CD4-positive, alpha-beta T cell treated with Interleukin-2 at 100 ng/mL for 4 hours (primary cell): ENCODE data around the gene NAV2.
"Not testable (repeated sequence)": the region's sequence is repeated elsewhere in the genome, so short reads cannot be mapped to it uniquely, and the experiment has no call there.

ENCODE experiments used
- DNase-seq: peaks from one replicate; pipeline ENCODE4 v3.0.0-alpha.2; 2020; ENCODE audit warnings: low spot score

NAV2 gene

DNA sequence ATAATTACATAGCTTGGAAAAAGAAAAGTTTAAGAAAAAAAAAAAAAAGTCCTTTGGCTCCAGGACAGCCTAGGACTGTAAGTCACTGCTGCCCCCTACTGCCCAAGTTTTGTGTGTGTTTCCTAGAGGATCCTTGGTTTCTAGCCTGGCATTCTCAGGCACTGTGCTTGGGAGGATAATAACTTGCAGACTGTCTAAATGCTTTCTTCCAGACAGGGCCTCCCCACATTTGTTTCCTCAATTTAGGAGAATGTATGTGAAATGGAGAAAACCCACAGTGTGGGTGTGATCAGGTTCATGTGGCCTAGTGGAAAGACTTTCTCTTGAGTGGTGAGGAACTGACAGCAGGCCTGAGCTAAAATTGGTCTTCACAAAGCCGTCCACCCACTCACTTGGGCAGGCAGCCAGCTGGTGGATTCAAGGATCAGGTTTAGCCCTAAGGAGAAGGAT is 191.0 kb downstream of the NAV2 start:
- peak; percentile 23 for DNase-seq

DNA sequence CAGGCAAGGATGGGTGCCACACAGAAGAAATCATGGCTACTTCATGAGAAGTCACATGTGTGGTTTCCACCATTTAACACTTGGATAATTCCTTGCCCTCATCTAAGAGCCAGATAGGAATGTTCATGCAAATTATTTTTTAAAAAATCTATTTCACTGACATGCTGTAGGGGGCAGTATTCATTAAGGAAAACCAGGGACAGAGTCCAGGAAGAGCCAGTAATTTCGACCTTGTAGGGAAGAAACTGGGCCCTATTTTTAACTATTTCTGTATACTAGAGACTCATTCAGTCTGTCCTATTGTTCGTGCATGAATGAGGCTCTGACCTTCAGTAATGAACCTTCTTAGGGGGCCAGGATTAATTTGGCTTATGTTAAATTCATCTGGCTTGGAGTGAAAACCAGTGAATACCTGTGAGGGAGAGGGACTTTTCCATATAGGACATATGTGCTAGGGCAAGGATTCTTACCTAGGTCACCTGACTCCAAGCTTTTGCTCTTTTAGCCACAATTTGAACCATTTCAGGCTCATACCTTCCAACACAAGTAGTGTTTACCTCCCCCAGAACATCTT is 192.7 kb downstream of the NAV2 start:
- DNase-seq, result no peak

DNA sequence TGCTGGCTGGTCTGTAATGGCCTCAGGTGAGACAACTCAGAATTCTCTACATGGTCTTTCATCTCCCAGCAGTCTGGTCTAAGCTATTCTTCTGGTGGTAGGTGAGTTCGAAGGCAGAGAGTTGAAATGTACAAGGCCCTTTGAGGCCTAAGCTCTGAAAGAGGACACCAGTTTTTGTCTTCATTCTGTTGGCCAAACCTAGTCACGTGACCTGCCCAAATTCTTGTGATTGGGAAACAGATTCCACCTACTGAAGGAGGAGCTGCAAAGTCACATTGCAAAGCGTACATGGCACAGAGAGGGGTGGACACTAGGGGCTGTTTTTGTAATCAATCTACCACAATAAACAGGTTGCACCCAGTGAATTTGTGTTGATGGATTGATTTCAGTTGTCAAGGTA is 193.5 kb downstream of the NAV2 start:
- DNase-seq, result no peak

DNA sequence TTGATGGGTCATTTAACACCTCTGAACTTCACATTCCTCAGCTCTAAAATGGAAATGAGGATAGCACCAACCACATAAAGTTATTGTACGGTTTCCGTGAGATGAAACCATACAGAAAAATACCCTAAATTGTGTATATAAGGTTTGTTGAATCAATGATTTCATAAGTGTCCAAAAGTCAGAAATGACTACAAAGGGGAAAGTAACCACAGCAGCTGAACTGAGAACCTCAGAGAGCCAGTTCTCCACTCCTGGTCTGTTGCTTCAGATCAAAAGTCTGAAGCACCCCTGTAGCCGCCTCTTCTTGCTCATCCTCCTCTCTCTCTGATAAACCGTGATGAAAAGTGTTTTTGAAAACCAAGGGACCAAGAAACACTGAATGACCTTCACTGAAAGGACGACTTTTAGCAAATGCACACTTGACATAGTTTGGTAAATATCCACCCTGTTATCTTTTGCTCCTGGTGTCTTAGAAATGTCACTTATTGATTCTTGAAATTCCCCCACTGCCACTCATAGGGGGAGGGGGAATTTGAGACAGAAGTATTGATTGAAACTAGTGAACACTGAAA is 194.5 kb downstream of the NAV2 start:
- DNase-seq, result no peak

DNA sequence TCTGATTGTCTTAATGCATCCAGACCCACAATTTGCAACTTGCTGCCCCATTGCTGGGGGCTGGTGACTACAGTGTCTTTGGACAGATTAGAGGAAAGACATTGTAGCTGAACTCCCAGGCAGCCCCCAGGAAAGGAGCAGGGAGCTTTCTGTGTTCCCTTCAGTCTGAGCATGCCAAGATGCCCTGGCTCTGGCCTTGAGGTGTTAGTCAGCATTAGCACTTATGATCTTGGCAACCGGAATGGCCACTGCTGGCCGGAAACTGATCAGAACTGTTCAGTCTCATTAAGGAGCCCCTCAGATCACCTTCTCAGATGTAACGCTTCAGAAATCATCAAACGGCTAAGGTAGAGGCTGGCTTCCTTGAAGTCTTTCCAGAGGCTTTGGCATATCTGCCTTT is 195.2 kb downstream of the NAV2 start:
- DNase-seq, result no peak

DNA sequence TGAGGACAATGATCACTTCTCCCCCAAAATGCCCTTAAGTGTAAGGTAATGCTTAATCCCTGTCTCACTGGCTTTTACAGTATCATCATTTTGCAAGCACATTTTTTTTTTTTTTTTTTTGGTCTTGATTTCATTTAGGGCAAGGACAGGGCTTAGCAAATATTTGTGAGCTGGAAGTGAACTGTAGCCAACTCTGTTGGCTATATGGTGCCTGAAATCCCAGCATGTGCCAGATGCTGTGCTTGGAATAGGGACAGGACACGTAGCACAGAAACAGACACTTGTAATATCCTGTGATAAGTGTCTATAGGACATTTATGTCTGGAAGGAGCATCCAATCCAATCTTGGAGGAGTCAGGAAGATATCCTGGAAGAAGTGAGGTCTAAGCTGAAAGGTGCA is 198.3 kb downstream of the NAV2 start:
- no peak for DNase-seq

DNA sequence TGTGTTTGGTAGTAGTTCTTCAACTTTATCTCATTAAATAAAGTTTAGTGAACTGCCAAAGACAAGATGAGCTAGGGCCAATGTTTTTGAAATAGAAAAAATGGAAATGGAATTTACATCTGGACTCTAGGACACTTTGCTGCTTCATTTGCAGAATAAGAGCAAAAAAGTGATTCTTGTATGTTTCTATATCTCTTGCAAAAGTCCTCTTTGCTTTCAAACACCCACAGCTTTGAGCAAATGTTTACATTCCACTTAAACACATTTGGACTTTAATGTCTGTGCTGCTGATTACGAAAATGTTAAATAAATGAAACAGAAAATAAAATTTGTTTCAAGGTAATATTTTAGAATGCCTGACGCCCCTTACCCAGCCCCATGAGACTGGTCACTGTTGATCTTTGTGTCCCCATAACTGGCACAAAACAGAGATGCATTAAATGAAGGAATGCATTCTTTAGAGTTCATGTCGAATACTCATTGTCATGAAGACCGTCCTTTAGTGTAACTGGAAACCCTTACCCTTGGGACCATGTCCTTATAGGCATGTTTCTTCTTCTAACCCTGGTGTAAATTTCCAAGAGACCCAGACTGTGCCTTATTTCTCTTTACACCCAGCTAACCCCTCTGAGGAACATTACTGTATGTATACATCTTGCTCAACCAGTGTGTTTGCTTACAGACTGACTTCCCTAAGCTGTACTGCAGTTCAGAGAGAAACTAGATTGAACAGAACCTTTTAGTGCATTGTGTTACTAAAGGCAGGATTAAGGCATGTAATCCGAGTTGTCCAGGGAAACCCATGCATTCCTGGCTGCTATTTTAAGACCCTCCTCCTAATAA is 199.7 kb downstream of the NAV2 start:
- DNase-seq, result no peak

DNA sequence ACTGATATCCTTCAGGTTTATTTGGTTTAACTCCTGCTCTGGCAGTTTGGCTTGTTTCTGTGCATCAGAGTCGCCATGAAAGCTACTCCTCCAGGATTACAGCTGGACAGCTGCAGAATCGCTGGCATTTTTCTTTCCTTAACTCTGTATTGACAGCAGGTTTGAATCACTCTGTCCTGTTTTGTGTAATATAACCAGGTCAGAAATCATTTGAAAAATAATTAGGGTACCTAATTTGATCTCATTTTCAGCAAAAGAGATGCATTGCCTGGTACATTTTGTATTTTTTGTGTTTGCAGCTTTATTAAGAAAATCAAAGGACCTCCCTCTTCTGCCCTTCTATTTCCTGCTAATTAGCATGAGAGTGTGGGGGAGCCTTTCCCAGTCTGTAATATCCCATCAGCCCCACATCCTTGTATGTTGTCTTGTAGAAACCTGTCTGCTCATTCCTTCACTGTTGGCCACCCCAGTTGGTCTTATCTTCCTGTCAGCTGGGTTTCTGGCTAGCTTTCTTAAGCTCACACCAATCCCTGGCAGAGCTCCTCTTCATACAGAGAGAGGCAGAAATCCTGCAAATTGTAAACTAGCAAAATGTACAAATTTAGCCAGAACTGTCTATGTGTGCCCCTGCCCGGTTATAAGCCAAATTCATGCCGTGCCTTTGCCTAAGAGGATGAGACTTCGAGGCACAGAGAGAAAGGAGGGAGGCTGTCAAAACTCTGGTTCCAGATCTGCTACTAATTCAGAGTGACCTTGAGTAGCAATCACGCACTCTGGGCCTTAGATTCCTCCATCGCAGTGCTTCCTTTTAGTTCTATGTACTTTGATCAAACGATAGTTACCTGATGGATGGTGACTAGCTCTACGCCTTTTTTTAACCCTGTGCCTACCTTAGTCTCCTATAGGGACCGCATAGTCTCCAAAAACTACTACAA is 200.6 kb downstream of the NAV2 start:
- DNase-seq, result no peak

DNA sequence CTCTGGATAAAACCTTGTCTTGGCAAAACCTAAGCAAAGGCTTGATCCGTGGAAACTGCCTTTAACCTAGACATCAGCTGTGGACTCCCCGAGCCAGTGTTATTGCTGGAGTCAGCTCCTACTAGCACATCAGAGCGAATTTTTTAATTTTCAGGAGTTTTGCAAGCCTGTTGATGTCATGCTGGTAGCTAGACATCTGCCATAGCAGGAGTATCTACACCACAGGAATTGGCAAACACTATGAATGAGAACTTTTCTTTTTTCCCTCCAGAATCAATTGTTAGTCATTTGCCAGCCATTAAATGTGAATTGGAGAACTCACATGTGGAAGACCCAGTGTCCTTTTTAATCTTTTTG is 201.2 kb downstream of the NAV2 start:
- no peak for DNase-seq

DNA sequence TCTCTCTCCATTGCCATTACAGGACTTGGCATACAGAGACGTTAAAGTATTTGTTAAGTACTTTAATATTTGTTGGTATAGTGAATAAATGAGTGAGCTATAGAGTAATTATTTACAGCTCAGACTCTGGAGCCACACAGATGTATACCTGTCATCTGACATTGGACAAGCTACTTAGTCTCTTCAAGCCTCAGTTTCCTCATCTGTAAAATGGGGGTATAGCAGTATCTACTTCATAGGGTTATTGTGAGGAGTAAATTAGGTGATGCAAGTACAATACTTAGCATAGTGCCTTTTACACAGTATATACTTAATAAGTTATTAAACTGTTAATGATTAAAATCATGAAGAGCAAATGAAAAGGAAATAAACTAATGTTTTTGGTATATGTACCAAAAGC is 203.2 kb downstream of the NAV2 start:
- no peak for DNase-seq

DNA sequence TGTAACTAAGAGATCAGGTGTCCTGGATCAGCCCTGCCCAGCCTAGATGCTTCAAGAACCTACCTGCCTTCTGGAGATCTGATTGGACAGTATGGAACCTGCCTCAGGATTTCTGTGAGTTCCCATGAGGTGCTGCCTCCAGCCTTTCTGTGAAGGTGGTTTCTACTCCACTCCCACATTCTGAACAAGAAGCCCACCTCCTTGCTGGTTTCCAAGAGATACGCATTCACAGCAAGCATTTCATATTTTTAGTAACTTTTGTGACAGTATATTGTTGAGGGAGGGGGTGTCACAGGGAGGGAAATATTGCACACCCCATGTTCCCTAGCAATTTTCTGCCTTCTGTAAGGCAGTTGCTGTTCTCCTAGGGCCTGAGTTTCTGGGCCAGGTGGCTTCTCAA is 204.4 kb downstream of the NAV2 start:
- no peak for DNase-seq

DNA sequence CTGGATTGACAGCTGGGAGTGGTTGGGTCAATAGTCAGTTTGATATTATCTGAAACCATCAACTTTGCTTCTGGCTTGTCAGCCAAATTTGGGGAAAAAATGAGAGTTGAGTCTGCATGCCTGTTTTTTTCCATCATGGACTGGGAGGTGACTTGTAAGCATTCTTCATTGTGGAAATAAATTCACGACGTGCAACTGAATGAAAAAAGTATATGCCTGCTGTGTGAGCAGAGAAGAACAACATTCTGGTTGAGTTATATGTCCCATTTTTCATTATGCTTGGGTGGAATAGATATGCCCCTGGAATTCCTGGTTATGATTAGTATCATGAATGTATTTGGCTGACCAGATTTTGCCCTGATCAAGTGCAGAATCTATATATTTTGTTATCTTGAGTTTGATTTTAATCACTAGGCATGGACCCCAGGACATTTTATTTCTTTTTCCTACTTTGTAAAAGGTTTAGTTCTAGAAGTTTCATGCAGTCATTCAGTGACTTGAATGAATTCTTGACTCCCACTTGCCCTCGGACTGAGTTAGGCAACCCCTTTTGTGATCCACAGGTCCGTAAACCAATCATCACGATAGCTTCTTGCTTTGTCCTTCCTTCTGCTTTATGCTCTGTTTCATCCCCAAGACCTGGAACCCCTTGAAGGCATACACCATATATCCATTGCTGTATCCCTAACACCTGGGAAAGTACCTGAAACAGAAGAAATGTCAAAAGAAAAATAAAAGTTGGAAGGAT is 205.8 kb downstream of the NAV2 start:
- no peak for DNase-seq

DNA sequence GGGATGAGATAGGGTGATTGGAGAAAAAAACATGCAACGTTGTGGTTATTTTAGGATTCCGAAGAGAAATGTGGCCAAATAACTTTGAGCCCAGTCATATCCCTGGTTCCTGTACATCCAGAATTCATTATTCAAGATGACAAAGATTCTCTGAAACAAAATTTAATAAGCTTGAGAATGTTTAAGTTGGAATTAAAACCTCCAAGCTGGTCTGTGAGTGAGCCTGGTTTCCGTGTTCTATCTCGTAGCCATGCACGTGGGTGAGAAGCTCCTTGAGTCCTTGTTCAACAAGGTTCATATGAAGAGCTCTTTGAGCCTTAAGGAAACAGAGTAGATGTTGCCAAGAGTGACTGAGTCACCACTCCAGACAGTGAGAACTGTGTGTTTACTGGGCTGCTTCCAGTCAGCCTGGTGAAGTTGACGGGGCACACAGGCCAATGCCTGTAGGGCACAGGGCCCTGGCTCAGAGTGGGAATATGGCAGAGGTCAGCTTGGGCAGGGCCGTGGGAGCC is 206.5 kb downstream of the NAV2 start:
- DNase-seq, result no peak

DNA sequence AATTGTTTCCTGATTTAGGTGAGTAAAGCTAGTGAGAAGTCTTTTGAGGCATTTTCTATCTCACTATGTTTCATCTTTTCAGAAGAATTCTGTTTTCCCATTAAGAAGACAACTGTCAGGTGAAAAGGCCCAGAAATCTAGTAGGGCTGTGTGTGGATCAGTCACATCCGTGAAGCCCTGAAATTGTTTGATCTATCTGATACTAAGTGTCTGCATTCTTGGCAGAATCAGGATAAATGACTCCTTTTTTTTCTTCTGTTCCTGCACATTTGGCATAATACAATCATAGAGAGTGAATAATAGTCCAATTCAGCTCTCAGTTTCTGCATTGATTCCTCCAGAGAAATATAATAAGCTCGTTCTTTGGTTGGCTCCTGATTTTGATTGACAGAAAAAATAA is 208.3 kb downstream of the NAV2 start:
- DNase-seq, result no peak

DNA sequence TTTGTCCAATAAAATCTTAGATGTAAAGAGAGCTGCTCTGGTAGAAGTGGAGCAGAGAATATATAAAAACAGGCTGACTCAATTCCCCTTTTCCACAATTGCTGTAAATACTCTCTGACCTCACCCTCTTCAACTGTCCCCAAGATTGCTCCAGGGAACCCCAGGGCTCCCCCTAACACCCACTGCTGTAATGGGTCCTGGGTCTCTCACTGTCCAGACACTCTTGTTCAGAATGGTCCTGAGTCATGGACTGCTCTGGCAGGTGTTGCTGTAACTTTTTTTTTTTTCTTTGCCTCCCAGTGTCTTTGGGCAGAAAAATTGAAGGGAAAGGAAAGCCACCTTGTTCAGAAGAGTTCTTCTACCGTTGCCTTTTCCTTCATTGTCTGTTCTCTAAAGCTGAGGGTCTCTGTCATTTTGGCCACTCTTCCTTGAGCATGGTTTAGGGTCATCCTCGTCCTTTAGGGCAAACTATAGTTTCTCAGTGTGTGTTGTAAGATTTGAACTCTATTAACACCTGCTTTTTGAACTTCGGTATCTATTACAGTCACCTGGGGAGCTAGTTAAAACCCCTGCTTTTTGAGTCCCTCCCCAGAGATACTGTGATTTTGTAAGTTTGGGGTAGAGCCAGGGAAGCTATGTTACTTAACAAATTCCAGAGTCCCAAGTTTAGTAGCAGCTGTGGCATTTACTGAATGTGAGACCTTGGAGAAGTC is 209.5 kb downstream of the NAV2 start:
- DNase-seq, result no peak

DNA sequence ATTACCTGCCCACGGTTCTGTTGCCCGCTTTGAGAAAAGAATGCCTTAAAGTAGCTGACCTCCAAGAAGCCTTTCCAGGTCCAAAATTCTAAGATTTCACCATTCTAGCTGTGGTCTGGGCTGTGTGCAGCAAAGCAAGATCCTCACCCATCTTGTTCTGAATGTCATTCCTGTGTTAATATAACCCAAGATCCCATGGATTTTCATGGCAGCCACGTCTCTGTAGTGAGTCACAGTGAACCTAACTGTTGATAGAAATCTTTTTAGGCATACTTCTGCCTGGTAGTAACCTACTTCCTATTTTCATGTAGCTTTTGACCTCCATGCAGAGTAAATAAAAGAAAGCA is 210.0 kb downstream of the NAV2 start:
- DNase-seq, result no peak

DNA sequence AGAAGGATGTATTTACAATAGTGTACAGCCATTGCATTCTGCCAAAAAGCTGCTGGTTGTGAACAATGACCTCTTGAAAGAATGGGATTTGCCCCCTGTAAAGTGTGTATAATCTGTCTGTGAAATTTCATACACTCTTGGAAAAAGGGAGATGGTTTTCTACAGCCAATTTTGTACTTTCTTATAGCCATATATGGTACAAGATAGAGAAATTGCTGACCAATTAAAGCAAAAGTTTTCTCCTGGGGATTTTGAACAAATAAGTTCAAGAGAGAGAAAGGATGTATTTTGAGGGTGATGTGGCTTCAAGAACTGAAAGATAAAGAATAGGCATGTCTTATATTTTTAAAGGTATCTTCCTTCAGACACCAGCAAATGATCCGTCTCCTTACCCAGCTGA is 211.0 kb downstream of the NAV2 start:
- DNase-seq, result no peak

DNA sequence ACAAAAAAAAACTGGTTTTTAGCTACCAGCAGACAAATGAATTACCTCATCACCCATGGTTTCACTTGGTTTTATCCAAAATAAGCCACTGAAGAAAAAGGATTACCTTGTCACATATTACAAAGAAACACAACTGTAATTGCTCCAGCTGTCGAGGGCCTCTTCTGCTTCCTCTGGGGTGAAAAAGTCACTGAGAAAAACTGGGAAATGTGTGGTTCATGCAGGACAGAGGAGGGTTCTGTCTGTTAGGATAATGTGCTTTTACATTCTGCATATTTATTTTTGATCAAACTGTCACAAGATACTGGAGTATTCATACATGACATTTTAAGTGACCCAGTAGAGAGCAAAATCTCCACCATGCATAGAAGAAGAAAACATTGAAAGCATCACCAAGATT is 211.7 kb downstream of the NAV2 start:
- no peak for DNase-seq

DNA sequence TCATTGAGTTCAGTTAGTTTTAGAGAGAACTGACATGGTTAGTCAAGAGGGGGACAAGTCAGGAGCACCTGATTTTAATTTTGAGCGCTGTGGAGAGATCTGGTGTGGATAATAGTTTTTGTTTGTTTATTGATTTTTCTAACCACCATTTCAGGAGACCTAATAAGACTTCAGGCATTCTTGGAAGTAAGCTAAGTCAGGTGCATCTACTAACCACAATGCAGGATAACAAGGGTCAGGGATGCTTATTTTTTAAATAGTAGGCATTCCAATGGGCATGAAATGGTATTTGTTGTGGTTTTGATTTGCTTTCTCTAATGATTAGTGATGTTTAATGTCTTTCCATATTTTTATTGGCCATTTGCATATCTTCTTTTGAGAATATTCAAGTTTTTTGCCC is 212.1 kb downstream of the NAV2 start:
- DNase-seq, result no peak

DNA sequence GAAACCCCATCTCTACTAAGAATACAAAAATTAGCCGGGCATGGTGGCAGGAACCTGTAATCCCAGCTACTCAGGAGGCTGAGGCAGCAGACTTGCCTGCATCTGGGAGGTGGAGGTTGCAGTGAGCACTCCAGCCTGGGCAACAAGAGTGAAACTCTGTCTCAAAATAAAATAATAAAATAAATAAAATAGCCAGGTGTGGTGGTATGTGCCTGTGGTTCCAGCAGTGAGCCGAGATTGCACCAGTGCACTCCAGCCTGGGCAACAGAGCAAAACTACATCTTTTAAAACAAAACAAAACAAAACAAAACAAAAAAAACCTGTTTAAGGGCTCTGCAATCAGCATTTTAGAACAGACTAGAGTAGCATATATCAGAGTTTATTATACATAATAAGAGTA is 214.8 kb downstream of the NAV2 start:
- DNase-seq, result not testable (repeated sequence)

DNA sequence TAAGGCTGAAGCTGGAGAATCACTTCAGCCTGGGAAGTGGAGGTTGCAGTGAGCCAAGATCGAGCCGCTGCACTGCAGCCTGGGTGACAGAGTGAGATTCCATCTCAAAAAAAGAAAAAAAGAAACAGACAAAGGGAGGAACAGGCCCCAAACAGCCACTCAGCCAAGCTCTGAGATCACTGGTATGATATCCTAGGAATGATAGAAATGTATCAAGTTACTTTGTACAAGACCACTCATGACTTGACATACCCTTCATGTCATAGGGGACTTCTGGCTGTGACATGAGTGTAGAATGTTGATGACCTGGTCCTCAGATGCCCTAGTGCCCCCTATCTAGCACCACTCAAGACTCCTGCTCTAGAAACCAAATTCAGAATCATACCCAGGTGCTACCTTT is 216.5 kb downstream of the NAV2 start:
- DNase-seq, result no peak
